GM18909 (cell line): ENCODE measurements around the gene GLMN.
"Not testable (repeated sequence)": the region's sequence is repeated elsewhere in the genome, so short reads cannot be mapped to it uniquely, and the experiment has no call there.

Experiments used
- ATAC-seq: cut with Tn5 transposase; IDR thresholded peaks from one replicate; pipeline ENCODE4 v1.9.1; 2021; ENCODE audit warnings: mild to moderate bottlenecking; ENCODE audit not compliant: unreplicated experiment, poor library complexity

The GLMN gene

GRCh38 chr1:92299477-92300150 is 827 bp upstream of the GLMN start:
- ATAC-seq: no peak

GRCh38 chr1:92298213-92298572 is 594 bp downstream of the GLMN start:
- no peak for ATAC-seq

GRCh38 chr1:92291372-92291999 is 7.3 kb downstream of the GLMN start:
- no peak for ATAC-seq

- ATAC-seq: not testable (repeated sequence)
Observed at GRCh38 chr1:92281411-92281810, 17.4 kb downstream of the GLMN start.

- not testable (repeated sequence) for ATAC-seq
Observed at GRCh38 chr1:92279781-92280180, 19.0 kb downstream of the GLMN start.

GRCh38 chr1:92277105-92277723 is 21.6 kb downstream of the GLMN start:
- no peak for ATAC-seq

- ATAC-seq: no peak
Observed at GRCh38 chr1:92276082-92276481, 22.7 kb downstream of the GLMN start.

GRCh38 chr1:92274939-92275338 is 23.8 kb downstream of the GLMN start:
- no peak for ATAC-seq

- ATAC-seq: no peak
Observed at GRCh38 chr1:92273039-92273438, 25.7 kb downstream of the GLMN start.

- ATAC-seq: no peak
Observed at GRCh38 chr1:92262516-92262915, 36.3 kb downstream of the GLMN start.

GRCh38 chr1:92259350-92259749 is 39.4 kb downstream of the GLMN start:
- ATAC-seq: no peak

GRCh38 chr1:92254714-92255113 is 44.1 kb downstream of the GLMN start:
- not testable (repeated sequence) for ATAC-seq

- no peak for ATAC-seq
Observed at GRCh38 chr1:92244376-92244775, 54.4 kb downstream of the GLMN start.

GRCh38 chr1:92240034-92240433 is 58.8 kb downstream of the GLMN start:
- no peak for ATAC-seq

GRCh38 chr1:92230736-92231135 is 68.1 kb downstream of the GLMN start:
- ATAC-seq: no peak

GRCh38 chr1:92228401-92228800 is 70.4 kb downstream of the GLMN start:
- ATAC-seq: no peak

- no peak for ATAC-seq
Observed at GRCh38 chr1:92219028-92219427, 79.8 kb downstream of the GLMN start.

GRCh38 chr1:92218559-92218958 is 80.2 kb downstream of the GLMN start:
- no peak for ATAC-seq

GRCh38 chr1:92217721-92218120 is 81.1 kb downstream of the GLMN start, which contains the start of gene C1orf146:
Gene C1orf146, plus strand, starts transcription at chr1:92217915. Its CDS starts 13,506 bp downstream, at chr1:92231421.
- ATAC-seq: no peak

- no peak for ATAC-seq
Observed at GRCh38 chr1:92211166-92211565, 87.6 kb downstream of the GLMN start.

- no peak for ATAC-seq
Observed at GRCh38 chr1:92210701-92211100, 88.1 kb downstream of the GLMN start.

- no peak for ATAC-seq
Observed at GRCh38 chr1:92203105-92203504, 95.7 kb downstream of the GLMN start.
